Activated naive CD8-positive, alpha-beta T cell treated with anti-CD3 and anti-CD28 coated beads for 36 hours (primary cell): ENCODE data around the gene TNFRSF1A. TPM values are rescaled to one million over a fixed set of nuclear protein-coding genes. Genes with fewer than 3 reads are reported as not detected.
A peak's percentile ranks its signal among the peaks of the same experiment; 100 is the strongest.

Source experiments
- DNase-seq: peaks from one replicate; pipeline ENCODE4 v3.0.0; 2021
- H3K27ac Mint-ChIP-seq: one replicate; pipeline ENCODE4 v1.8.0; 2022; ENCODE audit warnings: mild to moderate bottlenecking, moderate library complexity, mixed read lengths
- H3K27me3 Mint-ChIP-seq: one replicate; pipeline ENCODE4 v1.8.0; 2022; ENCODE audit warnings: mild to moderate bottlenecking, mixed read lengths
- H3K36me3 Mint-ChIP-seq: one replicate; pipeline ENCODE4 v1.8.0; 2021; ENCODE audit warnings: mild to moderate bottlenecking, mixed read lengths
- H3K4me1 Mint-ChIP-seq: one replicate; pipeline ENCODE4 v1.8.0; 2021; ENCODE audit warnings: mixed read lengths
- H3K4me3 Mint-ChIP-seq: one replicate; pipeline ENCODE4 v1.8.0; 2022; ENCODE audit warnings: mild to moderate bottlenecking, moderate library complexity, mixed read lengths
- H3K9me3 Mint-ChIP-seq: one replicate; pipeline ENCODE4 v1.8.0; 2022; ENCODE audit warnings: mixed read lengths
- total RNA-seq, 2 experiments: library from RNA; stranded (reverse); gene quantifications; one replicate each; pipeline ENCODE4 v1.2.3, GENCODE V29; 2021

TNFRSF1A gene
- total RNA-seq, 2 experiments from 2014 or later, result 44.8 to 49.1 TPM

GRCh38 chr12:6328945-6329702 lies 12.8 kb downstream of the TNFRSF1A start:
- H3K9me3 Mint-ChIP-seq, result no peaks in the 10 kb centered on the region
- no peak overlapping the region for H3K27ac Mint-ChIP-seq
- H3K27me3 Mint-ChIP-seq, result no peaks in the 10 kb centered on the region
- peaks cover 54% of the 10 kb centered on the region for H3K4me1 Mint-ChIP-seq
- no peak overlapping the region for H3K4me3 Mint-ChIP-seq
- H3K36me3 Mint-ChIP-seq, result peaks cover 36% of the 10 kb centered on the region
- DNase-seq, result no peak

DNA sequence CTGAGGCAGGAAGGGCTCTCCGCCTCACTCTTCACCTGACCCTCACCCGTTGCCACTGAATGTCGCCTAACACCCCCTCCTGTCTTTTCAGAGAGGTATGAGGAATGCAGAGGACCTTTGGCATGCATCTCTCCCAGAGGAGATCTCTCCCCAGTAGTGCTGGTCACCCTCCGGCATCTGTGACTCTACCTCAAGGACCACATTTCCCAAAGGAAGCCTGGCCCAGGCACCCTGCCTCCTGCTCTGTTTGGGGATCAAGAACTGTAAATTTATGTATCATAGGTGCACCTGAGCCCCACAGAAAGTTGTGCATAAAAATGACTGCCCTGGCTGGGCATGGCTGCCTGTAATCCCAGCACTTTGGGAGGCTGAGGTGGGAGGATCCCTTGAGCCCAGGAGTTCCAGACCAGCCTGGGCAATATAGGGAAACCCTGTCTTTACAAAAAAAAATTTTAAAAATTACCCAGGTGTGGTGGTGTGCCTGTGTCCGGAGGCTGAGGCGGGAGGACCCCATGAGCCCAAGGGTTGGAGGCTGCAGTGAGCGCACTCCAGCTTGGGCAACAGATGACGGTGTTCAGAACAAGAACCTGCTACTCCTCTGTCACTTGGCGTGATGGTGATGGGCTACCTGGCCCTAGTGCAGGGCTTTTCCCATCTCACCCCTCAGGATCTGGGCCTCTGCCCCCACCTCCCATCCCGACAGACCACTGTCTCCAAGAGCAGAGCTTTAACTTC lies 13.7 kb downstream of the TNFRSF1A start:
- DNase-seq, result no peak
- peaks cover 51% of the 10 kb centered on the region for H3K4me1 Mint-ChIP-seq
- no peaks in the 10 kb centered on the region for H3K27me3 Mint-ChIP-seq
- H3K9me3 Mint-ChIP-seq, result no peaks in the 10 kb centered on the region
- no peak overlapping the region for H3K4me3 Mint-ChIP-seq
- H3K36me3 Mint-ChIP-seq, result peaks cover 28% of the 10 kb centered on the region
- H3K27ac Mint-ChIP-seq, result no peak overlapping the region

GRCh38 chr12:6327229-6328041 lies 14.4 kb downstream of the TNFRSF1A start:
- no peaks in the 10 kb centered on the region for H3K27me3 Mint-ChIP-seq
- H3K36me3 Mint-ChIP-seq, result peaks cover 22% of the 10 kb centered on the region
- H3K4me3 Mint-ChIP-seq, result no peak overlapping the region
- peaks cover 48% of the 10 kb centered on the region for H3K4me1 Mint-ChIP-seq
- no peak for DNase-seq
- no peaks in the 10 kb centered on the region for H3K9me3 Mint-ChIP-seq
- H3K27ac Mint-ChIP-seq, result peak overlapping the region; percentile 63

GRCh38 chr12:6326316-6327228 lies 15.3 kb downstream of the TNFRSF1A start:
- H3K27me3 Mint-ChIP-seq, result no peaks in the 10 kb centered on the region
- no peaks in the 10 kb centered on the region for H3K9me3 Mint-ChIP-seq
- peak; percentile 34 for DNase-seq
- H3K4me3 Mint-ChIP-seq, result no peak overlapping the region
- H3K36me3 Mint-ChIP-seq, result peaks cover 20% of the 10 kb centered on the region
- H3K4me1 Mint-ChIP-seq, result peaks cover 51% of the 10 kb centered on the region
- peak overlapping the region; percentile 66 for H3K27ac Mint-ChIP-seq

- DNase-seq, result no peak
- H3K4me1 Mint-ChIP-seq, result peaks cover 45% of the 10 kb centered on the region
- H3K27me3 Mint-ChIP-seq, result no peaks in the 10 kb centered on the region
- no peaks in the 10 kb centered on the region for H3K9me3 Mint-ChIP-seq
- H3K27ac Mint-ChIP-seq, result peak overlapping the region; percentile 81
- no peak overlapping the region for H3K4me3 Mint-ChIP-seq
- peaks cover 10% of the 10 kb centered on the region for H3K36me3 Mint-ChIP-seq
Observed at GRCh38 chr12:6324936-6325750, 16.7 kb downstream of the TNFRSF1A start.

DNA sequence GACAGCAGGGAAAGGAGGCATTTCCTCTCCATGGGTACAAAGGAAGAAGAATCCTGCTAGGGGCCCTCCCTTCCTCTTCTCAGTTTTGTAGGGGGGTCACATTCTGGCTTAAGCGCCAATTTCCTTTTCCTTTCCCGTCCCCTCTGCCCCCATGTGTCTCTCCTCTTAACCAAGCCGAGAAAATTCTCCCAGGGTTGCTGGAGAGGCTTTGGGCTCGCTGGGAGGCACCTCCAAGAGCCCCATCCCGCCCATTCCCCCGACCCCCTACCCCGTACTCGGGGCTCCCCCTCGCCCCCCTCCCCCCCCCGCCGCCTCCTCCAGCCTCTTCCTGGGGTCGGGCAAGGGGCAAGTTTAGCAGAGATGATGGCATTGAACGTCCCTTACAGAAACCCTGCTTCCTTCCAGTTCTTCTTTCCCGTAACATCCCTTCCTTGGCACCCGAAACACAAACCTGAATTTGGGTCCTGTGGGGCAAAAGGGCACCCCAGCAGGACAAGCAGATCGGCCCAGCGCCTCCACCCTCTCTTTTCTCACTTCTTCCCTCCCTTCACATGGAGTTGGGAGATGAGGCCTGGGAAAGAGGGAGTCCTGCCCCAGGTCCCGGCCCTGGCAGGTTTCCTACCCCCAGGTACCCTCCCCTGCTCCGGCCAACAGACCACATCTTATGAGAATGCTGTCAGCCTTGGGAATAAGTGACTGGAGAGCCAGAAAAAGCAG lies 17.7 kb downstream of the TNFRSF1A start:
- H3K4me1 Mint-ChIP-seq, result peaks cover 46% of the 10 kb centered on the region
- peak overlapping the region; percentile 93 for H3K27ac Mint-ChIP-seq
- peak overlapping the region; percentile 72 for H3K4me3 Mint-ChIP-seq
- no peak for DNase-seq
- H3K9me3 Mint-ChIP-seq, result no peaks in the 10 kb centered on the region
- peaks cover 5% of the 10 kb centered on the region for H3K36me3 Mint-ChIP-seq
- no peaks in the 10 kb centered on the region for H3K27me3 Mint-ChIP-seq

GRCh38 chr12:6323340-6323994 lies 18.4 kb downstream of the TNFRSF1A start:
- H3K36me3 Mint-ChIP-seq, result peaks cover 5% of the 10 kb centered on the region
- peak overlapping the region; percentile 93 for H3K27ac Mint-ChIP-seq
- peak; percentile 38 for DNase-seq
- H3K27me3 Mint-ChIP-seq, result no peaks in the 10 kb centered on the region
- peak overlapping the region; percentile 72 for H3K4me3 Mint-ChIP-seq
- H3K4me1 Mint-ChIP-seq, result peaks cover 50% of the 10 kb centered on the region
- no peaks in the 10 kb centered on the region for H3K9me3 Mint-ChIP-seq

GRCh38 chr12:6322969-6323339 lies 18.9 kb downstream of the TNFRSF1A start:
- Mint-ChIP-seq H3K4me3 (peak overlapping the region; percentile 72), H3K27me3 (no peaks in the 10 kb centered on the region), H3K4me1 (peaks cover 53% of the 10 kb centered on the region)

DNA sequence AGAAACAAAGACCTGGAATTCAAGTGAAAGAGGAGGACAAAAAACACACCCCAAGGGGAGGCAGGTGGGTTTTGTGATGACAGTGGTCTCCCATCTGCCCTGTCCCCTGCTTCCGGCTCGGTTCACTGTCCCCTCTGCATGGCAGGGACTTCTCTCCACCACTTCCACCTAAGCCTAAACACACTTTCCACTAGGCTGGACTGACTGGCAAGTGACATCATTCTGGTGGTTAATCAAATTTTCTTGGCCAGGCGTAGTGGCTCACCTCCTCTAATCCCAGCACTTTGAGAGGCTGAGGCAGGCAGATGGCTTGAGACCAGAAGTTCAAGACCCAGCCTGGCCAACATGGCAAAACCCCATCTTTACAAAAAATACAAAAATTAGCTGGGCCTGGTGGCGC lies 19.5 kb downstream of the TNFRSF1A start:
- Mint-ChIP-seq H3K27me3 (no peaks in the 10 kb centered on the region), H3K36me3 (peaks cover 5% of the 10 kb centered on the region), H3K27ac (no peak overlapping the region), H3K9me3 (no peaks in the 10 kb centered on the region), H3K4me3 (no peak overlapping the region), H3K4me1 (peaks cover 56% of the 10 kb centered on the region)
- no peak for DNase-seq

More at GRCh38 chr12:6322969-6323339, 18.9 kb downstream of the TNFRSF1A start:
- DNase-seq, result no peak
- H3K27ac Mint-ChIP-seq, result peak overlapping the region; percentile 93
- H3K36me3 Mint-ChIP-seq, result peaks cover 5% of the 10 kb centered on the region
- H3K9me3 Mint-ChIP-seq, result no peaks in the 10 kb centered on the region

- Mint-ChIP-seq H3K9me3 (no peaks in the 10 kb centered on the region), H3K4me1 (peaks cover 54% of the 10 kb centered on the region), H3K4me3 (no peak overlapping the region), H3K36me3 (peaks cover 5% of the 10 kb centered on the region), H3K27ac (no peak overlapping the region), H3K27me3 (no peaks in the 10 kb centered on the region)
- DNase-seq, result no peak
Observed at GRCh38 chr12:6321905-6322304, 20.0 kb downstream of the TNFRSF1A start.

DNA sequence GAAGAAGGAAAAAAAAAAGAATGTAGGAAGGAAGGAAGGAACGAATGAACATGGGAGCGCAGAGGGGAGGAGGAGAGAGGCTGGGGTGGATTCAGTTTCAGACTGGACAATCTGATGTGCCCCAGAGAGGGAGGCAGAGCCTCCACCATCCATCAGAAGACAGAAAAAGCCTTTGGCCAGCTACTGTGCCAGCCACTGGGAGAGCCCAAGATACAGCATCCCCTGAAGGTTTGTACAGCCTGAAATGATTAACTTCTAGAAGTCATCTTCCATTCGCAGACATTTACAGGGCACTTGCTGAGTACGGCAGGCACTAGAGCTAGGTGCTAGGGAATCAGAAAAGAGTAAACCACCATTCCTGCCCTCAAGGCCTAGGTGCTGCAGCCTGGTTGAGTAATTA lies 22.4 kb downstream of the TNFRSF1A start:
- no peaks in the 10 kb centered on the region for H3K9me3 Mint-ChIP-seq
- H3K36me3 Mint-ChIP-seq, result peaks cover 2% of the 10 kb centered on the region
- no peak for DNase-seq
- peaks cover 40% of the 10 kb centered on the region for H3K4me1 Mint-ChIP-seq
- no peak overlapping the region for H3K4me3 Mint-ChIP-seq
- no peak overlapping the region for H3K27ac Mint-ChIP-seq
- H3K27me3 Mint-ChIP-seq, result no peaks in the 10 kb centered on the region

GRCh38 chr12:6318440-6318879 lies 23.4 kb downstream of the TNFRSF1A start:
- Mint-ChIP-seq H3K27me3 (no peaks in the 10 kb centered on the region), H3K36me3 (peaks cover 2% of the 10 kb centered on the region), H3K4me1 (peaks cover 34% of the 10 kb centered on the region), H3K27ac (no peak overlapping the region), H3K9me3 (no peaks in the 10 kb centered on the region), H3K4me3 (peak overlapping the region; percentile 41)
- no peak for DNase-seq
